HG03025 (cell line): ENCODE data around the gene B4GALT3.
A peak's percentile ranks its signal among the peaks of the same experiment; 100 is the strongest.

Experiments
- ATAC-seq: cut with Tn5 transposase; IDR thresholded peaks from one replicate; pipeline ENCODE4 v1.9.1; 2021; ENCODE audit warnings: mild to moderate bottlenecking, moderate library complexity; ENCODE audit not compliant: unreplicated experiment, low FRiP score

Gene B4GALT3

GRCh38 chr1:161164901-161165610, 12.3 kb downstream of the B4GALT3 start:
- no peak for ATAC-seq

GRCh38 chr1:161163793-161164192, 13.5 kb downstream of the B4GALT3 start:
- ATAC-seq: no peak

- ATAC-seq: no peak
These were observed 14.5 kb downstream of the B4GALT3 start for GRCh38 chr1:161162806-161163205.

- no peak for ATAC-seq
These were observed 15.3 kb downstream of the B4GALT3 start for GRCh38 chr1:161162052-161162451.

- ATAC-seq: no peak
These were observed 15.7 kb downstream of the B4GALT3 start for GRCh38 chr1:161161652-161162051.

- no peak for ATAC-seq
These were observed 16.6 kb downstream of the B4GALT3 start for GRCh38 chr1:161160671-161161145.

- ATAC-seq: no peak
These were observed 17.4 kb downstream of the B4GALT3 start for GRCh38 chr1:161159913-161160243.

GRCh38 chr1:161159087-161159912, 18.0 kb downstream of the B4GALT3 start, which contains the start of gene USP21:
Gene USP21 (plus strand): TSS chr1:161159500. CDS start chr1:161160641, 1,141 bp downstream.
- peak; percentile 76 for ATAC-seq

GRCh38 chr1:161158316-161159010, 18.8 kb downstream of the B4GALT3 start:
- ATAC-seq: no peak

GRCh38 chr1:161157867-161158266, 19.4 kb downstream of the B4GALT3 start:
- no peak for ATAC-seq

- no peak for ATAC-seq
These were observed 23.5 kb downstream of the B4GALT3 start, which contains the start of gene UFC1 for GRCh38 chr1:161153682-161154337. Gene UFC1 (plus strand): TSS chr1:161153978. CDS start chr1:161153998, 20 bp downstream.

- no peak for ATAC-seq
These were observed 24.1 kb downstream of the B4GALT3 start for GRCh38 chr1:161153176-161153575.

GRCh38 chr1:161145832-161146231, 31.5 kb downstream of the B4GALT3 start:
- no peak for ATAC-seq

GRCh38 chr1:161140755-161141400, 36.4 kb downstream of the B4GALT3 start:
- ATAC-seq: no peak

GRCh38 chr1:161139766-161140165, 37.5 kb downstream of the B4GALT3 start:
- no peak for ATAC-seq

- ATAC-seq: no peak
These were observed 38.9 kb downstream of the B4GALT3 start for GRCh38 chr1:161138431-161138830.

GRCh38 chr1:161137881-161138280, 39.4 kb downstream of the B4GALT3 start:
- ATAC-seq: no peak

GRCh38 chr1:161133220-161133740, 44.0 kb downstream of the B4GALT3 start:
- ATAC-seq: no peak

- peak; percentile 85 for ATAC-seq
These were observed 44.7 kb downstream of the B4GALT3 start, which contains the start of gene DEDD for GRCh38 chr1:161132410-161133219. Gene DEDD (minus strand): TSS chr1:161132667. CDS start chr1:161124462, 8,205 bp downstream.
